A673 (cell line): ENCODE measurements around the gene PLA2G4F.

ENCODE experiments used
- CTCF ChIP-seq: fragments of 300-800, 200-600 bp; sonication (generic); conservative IDR thresholded peaks from 2 replicates; pipeline ENCODE4 v1.5.1; 2017; ENCODE audit warnings: low read depth, mild to moderate bottlenecking, antibody characterized with exemption, low read length, moderate library complexity, mixed read lengths
- EZH2 ChIP-seq: fragments of 200-600 bp; sonication (generic); IDR thresholded peaks from 2 replicates; pipeline ENCODE4 v1.6.1; 2017; ENCODE audit warnings: borderline replicate concordance, low read depth, mild to moderate bottlenecking, mixed read lengths, antibody characterized with exemption, low read length; ENCODE audit not compliant: poor library complexity, severe bottlenecking

GRCh38 chr15:42166225-42166940, 9.9 kb upstream of the PLA2G4F start:
- TF ChIP-seq CTCF (no peak), EZH2 (no peak)
